Measurements from ENCODE around the gene S100Z.
"Not testable (repeated sequence)": the region's sequence is repeated elsewhere in the genome, so short reads cannot be mapped to it uniquely, and the experiment has no call there.

- not testable (repeated sequence) for TF ChIP-seq POLR2AphosphoS5 (IDR thresholded peaks at IDR 0.05; ENCODE audit: borderline replicate concordance, low read depth, low read length); EZH2 (IDR thresholded peaks at IDR 0.05)
Measured at GRCh38 chr5:76822105-76822731, 27.6 kb upstream of the S100Z start.

Measured in SK-N-MC (cell line).